NCI-H82 (cell line): ENCODE measurements around the gene RCC2.

ENCODE experiments used
- DNase-seq: peaks from one replicate; lab custom pipeline; 2025; lab: John Stamatoyannopoulos, UW

RCC2 gene

DNA sequence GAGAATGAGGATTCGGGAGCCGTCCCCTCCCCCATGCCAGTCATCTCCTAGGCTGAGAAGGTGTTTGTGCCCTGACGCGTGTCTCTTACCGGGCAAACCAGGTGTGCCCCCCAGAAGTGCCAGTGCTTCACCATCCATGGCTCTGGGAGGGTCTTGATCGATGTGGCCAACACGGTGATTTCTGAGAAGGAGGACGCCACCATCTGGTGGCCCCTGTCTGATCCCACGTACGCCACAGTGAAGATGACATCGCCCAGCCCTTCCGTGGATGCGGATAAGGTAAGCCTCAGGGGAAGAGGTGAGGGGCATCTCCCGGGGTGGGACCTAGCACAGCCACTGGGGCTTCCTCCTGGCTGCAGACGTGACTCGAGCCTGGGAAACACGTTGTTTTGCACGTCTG lies 66.5 kb downstream of the RCC2 start:
- DNase-seq, result no peak

DNA sequence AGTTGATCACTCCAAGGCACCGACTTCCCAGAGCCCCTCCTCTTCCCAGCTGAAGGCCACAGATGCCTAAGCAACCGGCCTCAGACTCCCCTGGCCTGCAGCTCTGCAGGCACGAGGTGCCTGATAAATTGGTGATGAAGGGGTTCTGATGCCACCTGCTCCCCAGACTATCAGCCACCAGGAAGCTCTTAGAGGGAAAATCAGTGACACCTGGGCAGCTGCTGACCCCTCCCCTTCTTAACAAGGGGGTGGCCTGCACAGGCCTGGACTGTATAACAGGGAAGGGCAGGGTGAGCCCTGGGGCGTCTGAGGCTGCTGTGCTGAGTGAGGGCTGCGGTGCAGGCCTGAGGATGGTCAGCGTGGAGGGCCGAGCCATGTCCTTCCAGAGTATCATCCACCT lies 67.6 kb downstream of the RCC2 start, which contains the start of gene PADI6:
PADI6 (plus strand) TSS at position 301 of the 400 bp plus-strand sequence; CDS start at position 351, 50 bp downstream.
- DNase-seq, result no peak

GRCh38 chr1:17370618-17371017 lies 68.9 kb downstream of the RCC2 start:
- peak; percentile 37 for DNase-seq

DNA sequence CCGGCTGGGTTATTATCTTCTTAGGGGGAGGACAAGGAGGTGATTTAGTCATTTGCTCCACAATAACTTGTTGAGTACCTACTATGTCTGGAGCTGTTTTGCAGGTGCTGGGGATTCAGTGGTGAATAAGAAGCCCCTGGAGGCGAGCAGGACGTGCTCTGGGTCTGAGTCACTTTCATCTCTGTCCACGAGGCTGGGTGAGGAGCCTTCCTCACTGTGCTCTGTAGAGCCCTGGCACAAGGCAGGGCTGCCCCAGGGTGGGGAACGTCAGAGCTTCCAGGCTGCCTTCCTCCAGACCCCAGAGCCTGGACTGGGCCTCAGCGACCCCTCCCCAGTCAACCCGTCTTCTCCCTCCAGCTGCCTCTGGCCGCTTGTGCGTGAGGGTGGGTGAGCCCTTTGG lies 70.0 kb downstream of the RCC2 start:
- DNase-seq, result no peak

DNA sequence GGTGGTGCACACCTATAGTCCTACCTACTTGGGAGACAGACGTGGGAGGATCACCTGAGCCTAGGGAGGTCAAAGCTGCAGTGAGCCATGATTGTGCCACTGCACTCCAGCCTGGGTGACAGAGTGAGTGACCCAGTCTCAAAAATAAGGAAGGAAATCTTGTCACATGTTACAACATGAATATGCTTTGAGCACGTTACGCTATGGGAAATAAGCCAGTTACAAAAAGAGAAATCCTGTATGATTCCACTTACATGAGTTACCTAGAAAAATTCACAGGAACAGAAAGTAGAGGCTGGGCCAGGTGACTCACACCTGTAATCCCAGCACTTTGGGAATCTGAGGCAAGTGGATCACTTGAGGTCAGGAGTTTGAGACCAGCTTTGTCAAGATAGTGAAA lies 74.2 kb downstream of the RCC2 start:
- no peak for DNase-seq

DNA sequence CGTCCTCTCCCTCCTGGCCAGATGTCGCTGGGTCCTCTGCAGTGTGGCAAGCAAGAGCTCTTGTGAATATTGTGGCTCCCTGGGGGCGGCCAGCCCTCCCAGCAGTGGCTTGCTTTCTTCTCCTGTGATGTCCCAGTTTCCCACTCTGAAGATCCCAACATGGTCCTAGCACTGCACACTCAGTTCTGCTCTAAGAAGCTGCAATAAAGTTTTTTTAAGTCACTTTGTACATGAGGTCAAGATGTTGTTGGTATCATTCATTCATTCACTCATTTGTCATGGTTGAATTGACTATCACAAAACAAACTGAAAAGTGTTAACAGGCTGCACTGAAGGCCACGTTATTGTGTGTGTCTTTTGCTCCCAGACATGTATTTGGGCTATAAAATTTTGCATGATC lies 75.7 kb downstream of the RCC2 start:
- no peak for DNase-seq

- DNase-seq, result no peak
Observed at GRCh38 chr1:17363351-17363750, 76.1 kb downstream of the RCC2 start.

GRCh38 chr1:17361687-17362086 lies 77.8 kb downstream of the RCC2 start:
- no peak for DNase-seq

GRCh38 chr1:17360272-17360956 lies 79.1 kb downstream of the RCC2 start:
- no peak for DNase-seq

DNA sequence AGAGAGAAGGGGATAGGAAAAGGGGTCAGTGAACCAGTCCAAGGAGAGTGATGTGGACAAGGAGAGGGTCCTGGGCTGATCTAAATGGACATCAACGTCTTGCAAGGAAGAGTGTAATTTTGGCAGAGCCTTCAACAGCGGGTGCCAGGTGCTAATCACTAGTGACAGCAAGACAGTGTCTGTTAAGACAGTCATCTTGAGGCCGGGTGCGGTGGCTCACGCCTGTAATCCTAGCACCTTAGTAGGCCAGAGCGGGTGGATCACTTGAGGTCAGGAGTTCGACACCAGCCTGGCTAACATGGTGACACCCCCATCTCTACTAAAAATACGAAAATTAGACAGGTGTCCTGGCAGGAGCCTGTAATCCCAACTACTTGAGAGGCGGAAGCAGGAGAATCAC lies 79.7 kb downstream of the RCC2 start:
- DNase-seq, result no peak

- DNase-seq, result peak; percentile 23
Observed at GRCh38 chr1:17359031-17359430, 80.4 kb downstream of the RCC2 start.

- no peak for DNase-seq
Observed at GRCh38 chr1:17358557-17358956, 80.9 kb downstream of the RCC2 start.
